Stimulated activated CD4-positive, alpha-beta T cell treated with anti-CD3 and anti-CD28 coated beads, TNF-alpha, amount 100 ng/mL, for 24 hours (primary cell): ENCODE data around the gene ZBTB45.

Experiments used
- DNase-seq, 3 experiments: peaks; one replicate each; pipeline ENCODE4 v3.0.0-alpha.2; 2020; ENCODE audit warnings: low read depth in 3 of 3

The ZBTB45 gene

DNA sequence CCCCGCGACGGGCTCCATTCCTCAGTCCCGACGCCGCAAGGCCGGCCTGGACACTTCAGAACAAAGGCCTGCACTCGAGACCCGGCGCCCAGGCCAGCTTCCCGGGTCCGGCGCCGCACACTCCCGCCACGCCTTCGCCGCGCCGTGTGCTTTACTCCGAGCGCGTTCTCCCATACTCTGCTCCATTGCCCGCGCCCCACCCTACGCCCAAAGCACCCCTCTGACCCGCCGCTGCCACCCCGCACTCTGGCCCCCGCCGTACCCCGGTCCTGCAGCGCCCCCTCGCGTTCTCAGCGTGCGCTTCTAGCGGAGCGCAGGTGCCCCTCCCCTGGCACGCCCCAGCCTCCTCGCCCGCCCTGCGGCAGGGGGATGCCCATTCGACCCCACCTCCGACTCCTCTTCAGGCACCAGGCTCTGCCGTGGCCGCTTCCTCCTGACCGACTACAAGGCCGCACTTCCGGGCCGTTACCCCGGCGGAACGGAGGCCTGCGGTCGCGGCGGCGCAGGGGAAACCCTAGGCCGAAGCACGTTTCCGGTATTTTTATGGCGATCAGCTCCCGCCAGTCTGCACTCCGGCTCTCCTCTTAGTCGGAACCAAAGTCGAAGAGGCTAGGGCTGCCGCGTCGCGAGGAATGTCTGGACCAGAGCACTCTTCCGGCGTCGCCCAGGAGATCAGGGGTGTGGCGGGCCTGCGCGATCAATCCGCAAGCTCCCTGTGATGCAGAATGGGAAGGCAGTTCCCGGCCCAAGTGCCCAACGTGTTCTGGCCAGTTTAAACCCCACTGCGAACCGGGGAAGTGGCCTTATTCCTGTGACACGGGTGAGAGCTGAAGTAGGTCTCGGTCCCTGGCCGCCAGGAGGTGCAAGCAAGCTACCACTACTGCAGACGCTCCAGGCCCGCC is at the start of gene ZBTB45:
ZBTB45 (minus strand) TSS at position 456 of the 902 bp plus-strand sequence. CDS start 2,137 bp downstream, outside the sequence.
- DNase-seq = peak; percentile 80 to 91 (median 84)

GRCh38 chr19:58568453-58569130 is 49.0 kb upstream of the ZBTB45 start:
- DNase-seq = no peak

- no peak for DNase-seq
These were observed 47.4 kb upstream of the ZBTB45 start for GRCh38 chr19:58566989-58567388.

- DNase-seq = no peak
These were observed 44.2 kb upstream of the ZBTB45 start for GRCh38 chr19:58563823-58564222.

- no peak for DNase-seq
These were observed 43.5 kb upstream of the ZBTB45 start for GRCh38 chr19:58563034-58563573.

- DNase-seq = no peak
These were observed 42.8 kb upstream of the ZBTB45 start for GRCh38 chr19:58562122-58563033.

DNA sequence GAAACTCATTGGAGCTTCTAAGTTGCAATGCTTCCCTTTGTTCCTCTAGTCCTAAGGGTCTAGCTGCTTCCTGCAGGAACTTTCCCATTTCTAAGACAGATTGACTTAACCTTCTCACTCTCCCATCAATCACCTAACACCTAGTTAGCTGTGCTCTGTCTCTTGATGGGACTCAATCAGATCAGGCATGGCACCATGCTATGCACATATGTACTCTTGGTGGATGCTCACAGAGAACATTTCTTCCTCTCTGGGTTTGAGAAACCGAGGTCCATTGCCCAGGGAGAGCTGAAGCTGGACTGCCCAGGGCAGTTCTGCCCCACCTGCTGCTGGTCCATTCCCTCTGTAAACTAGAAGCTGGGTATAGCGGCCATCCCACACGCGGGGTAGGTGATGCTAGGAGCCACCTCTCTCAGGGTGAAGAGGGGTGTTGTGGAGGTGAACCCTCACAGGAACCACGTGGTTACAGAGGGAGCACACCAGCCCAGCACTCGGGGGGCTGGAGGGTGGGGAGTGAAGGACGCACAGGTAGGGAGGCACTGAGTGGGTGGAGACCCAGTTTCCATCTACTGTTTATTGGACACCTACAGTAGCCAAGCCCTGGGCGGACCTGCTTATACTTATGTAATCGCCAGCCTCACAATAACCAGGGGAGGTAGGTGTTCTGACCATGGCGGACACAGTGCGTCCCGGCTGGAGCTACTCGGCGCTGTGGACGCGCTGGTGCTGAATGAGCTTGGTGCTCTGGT is 41.9 kb upstream of the ZBTB45 start:
- DNase-seq = no peak

DNA sequence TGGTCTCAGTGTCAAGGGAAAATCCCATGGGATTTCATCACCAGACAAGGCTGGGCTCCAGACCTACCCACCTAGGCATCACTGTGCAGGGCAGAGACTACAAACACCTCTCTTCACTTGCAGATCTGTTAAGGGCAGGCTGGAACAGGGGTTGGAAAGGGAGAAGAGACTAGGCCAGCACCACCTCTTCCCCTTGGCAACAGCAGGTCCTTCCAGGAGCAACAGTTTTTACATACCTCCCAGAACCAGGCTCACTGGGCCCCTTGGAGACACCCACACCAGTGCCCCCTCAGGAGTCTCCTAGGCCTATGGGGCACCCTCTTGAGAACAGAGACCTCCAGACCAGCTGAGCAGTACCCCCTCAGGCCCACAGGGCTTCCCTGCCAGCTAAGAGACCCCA is 41.3 kb upstream of the ZBTB45 start:
- no peak for DNase-seq

GRCh38 chr19:58560007-58560887 is 40.6 kb upstream of the ZBTB45 start:
- no peak for DNase-seq

DNA sequence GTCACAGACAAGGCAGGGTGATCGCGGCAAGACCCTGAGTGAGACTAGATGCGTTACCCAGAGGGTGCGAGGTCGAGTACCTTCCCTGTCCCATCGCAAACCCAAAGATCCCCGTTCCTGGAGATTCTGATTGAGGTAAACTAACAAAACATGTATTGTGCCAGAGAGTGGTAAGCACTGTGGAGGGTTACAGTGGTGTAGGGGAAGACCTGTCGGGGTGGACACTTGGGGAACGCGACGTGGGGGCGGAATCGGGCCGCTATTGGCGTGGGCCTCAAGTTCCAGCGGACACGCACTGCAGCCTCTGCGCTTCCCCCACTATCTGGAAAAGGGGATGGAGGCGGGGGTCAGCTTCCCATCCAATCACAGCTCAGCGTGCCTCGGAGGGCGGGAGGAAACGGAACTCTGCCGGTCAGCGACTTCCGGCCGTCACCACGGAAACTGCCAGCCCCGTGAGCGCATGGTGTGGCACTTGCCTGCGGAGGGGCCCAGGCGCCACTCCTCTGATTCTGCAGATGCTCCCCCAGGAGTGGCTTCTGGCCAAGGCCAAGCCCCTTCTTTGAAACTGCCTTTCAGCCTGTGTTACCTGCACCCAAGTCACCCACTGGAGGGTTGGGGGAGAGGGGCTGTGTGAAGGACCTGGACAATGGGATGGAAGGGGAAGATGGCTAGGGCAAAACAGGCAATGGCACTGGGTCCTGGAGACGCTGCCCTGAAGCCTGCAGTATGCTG is 39.8 kb upstream of the ZBTB45 start:
- DNase-seq = peak in 1 of 3 experiments; percentile 88

GRCh38 chr19:58558623-58559274 is 39.1 kb upstream of the ZBTB45 start:
- DNase-seq = peak; percentile 99

DNA sequence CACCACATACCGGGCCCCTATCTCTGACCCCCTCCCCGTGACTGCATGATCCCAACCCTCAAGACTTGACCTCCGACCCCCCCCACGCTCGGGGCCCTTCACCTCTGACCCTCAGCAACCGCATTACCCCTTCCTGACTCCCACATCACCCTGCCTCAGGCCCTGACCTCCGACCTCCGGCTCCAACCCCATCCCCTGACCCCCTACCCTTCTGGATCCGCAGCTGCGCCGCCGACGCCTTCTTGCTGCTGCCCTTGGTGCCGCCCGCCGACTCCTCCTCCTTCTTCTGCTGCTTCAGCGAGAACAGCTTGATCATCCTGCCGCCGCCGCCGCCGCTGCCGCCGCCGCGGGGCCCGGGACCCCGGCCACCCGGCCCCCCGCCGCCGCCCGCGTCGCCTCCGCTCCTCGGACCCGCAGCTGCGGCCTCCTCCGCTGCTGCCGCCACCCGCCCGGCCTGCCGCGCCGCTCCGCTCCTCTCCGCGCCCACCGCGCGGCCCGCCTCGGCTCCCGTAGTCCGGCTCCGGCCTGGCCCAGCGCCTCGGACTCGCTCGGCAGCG is 38.5 kb upstream of the ZBTB45 start, which contains the start of gene UBE2M:
UBE2M (minus strand) TSS at position 546 of the 557 bp plus-strand sequence; CDS start at position 316, 230 bp downstream.
- peak in 1 of 3 experiments; percentile 55 for DNase-seq

DNA sequence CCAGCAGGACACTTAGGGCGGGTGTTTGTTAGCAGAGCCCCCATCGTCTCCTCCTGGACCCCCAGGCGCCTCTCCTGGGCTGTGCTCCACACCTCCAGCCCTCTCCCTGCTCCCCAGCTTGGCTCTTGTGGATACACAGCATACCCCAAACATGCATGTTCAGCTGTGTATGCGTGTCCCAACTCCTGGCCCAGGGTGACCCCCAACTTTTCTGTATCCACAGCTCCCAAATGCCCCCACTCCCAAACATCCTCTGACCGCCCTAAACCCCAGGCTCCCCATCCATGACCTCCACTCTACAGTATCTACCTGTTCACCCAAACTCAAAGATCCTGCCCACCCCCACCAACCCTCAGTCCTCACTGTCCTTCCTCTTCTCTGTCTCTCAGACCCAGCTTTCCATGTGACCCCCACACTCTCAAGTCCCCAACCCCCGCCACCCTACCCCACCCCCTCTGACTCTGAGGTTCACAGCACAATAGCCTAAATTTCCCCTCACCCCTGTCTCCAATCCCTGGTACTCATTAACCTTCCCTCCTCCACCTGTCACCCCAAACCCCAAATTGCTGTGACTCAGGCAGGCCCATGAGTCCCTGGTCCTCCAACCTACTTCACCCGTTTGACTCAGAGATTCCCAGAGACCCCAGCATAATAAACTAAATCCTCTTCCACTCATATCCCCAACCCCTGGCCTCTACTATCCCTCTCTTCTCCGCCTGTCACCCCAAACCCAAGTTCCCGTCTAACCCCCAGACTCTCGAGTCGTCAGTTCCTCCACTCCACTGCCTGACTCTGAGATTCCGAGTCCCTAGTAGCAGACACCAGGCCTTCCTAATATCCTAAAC is 37.8 kb upstream of the ZBTB45 start:
- DNase-seq = no peak

GRCh38 chr19:58556622-58557220 is 37.1 kb upstream of the ZBTB45 start:
- no peak for DNase-seq

GRCh38 chr19:58555920-58556621 is 36.5 kb upstream of the ZBTB45 start:
- no peak for DNase-seq

GRCh38 chr19:58555369-58555885 is 35.8 kb upstream of the ZBTB45 start:
- no peak for DNase-seq
